Uterus (tissue), 2 donors: ENCODE results near the gene KLF7.

Source experiments
- CTCF ChIP-seq, 4 experiments: fragments of 200-600 bp in 2 of 4; fragments of 450-650 bp in 2 of 4; sonication (generic) in 2 of 4; IDR thresholded peaks; one replicate each; pipeline ENCODE4 v1.5.1; 2016 to 2019; ENCODE audit warnings: antibody characterized with exemption in 4 of 4, mild to moderate bottlenecking in 2 of 4, moderate library complexity in 1 of 4
- POLR2A ChIP-seq, 2 donors: fragments of 450-650 bp; IDR thresholded peaks; one replicate each; pipeline ENCODE4 v1.6.1; 2016; ENCODE audit warnings: antibody characterized with exemption in 2 of 2, mild to moderate bottlenecking in 1 of 2, moderate library complexity in 1 of 2

DNA sequence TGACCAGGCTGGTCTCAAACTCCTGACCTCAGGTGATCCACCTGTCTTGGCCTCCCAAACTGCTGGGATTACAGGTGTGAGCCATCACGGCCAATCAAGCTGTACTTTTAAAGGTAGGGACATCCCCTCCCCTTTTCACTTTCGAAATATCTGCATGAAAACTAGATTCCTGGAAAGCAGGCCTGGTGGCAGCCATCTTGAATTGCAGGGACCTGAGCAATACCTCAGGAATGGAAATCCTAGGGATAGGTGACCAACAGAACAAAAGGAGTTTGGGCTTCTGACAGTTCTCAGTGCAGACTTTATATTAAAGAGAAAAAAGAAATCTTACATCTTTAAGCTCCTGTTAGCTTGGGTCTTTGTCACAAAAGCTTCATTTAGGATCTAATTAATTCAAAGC lies 62.6 kb downstream of the KLF7 start:
- TF ChIP-seq CTCF (IDR thresholded peaks at IDR 0.05), result no peak
- no peak for TF ChIP-seq POLR2A (IDR thresholded peaks at IDR 0.05)
